GM12878 (cell line): ENCODE results near the gene CDC45. TPM values are rescaled to one million over a fixed set of nuclear protein-coding genes. Genes with fewer than 3 reads are reported as not detected.

ENCODE experiments used
- ATAC-seq: fragments of 200-7000 bp; cut with Tn5 transposase; 3 replicates; pipeline ENCODE4 v1.9.1; 2020; ENCODE audit warnings: mild to moderate bottlenecking, moderate library complexity
- BruUV-seq: library from RNA; stranded (reverse); fragments of 400-500 nt; replicated peaks from 2 replicates; lab custom pipeline; 2021; lab: Mats Ljungman, UMichigan
- CTCF ChIA-PET: fragments of 300-600 bp; sonication (Branson Sonifier 250); formaldehyde crosslinking; extraction: SDS; loops from one replicate; lab custom pipeline; 2021; ENCODE audit warnings: inconsistent platforms; lab: Yijun Ruan, JAX
- POLR2A ChIA-PET: fragments of 350-600 bp; formaldehyde crosslinking; extraction: SDS; loops from one replicate; lab custom pipeline; 2021; ENCODE audit warnings: inconsistent platforms; lab: Charles Lee
- RAD21 ChIA-PET: fragments of 300-600 bp; sonication (Branson Sonifier 250); formaldehyde crosslinking; loops from one replicate; lab custom pipeline; 2023; ENCODE audit warnings: antibody characterized with exemption; ENCODE audit not compliant: unreplicated experiment; lab: Charles Lee
- SMC1A ChIA-PET: fragments of 300-600 bp; sonication (Branson Sonifier 250); formaldehyde crosslinking; loops from one replicate; lab custom pipeline; 2023; ENCODE audit not compliant: unreplicated experiment, uncharacterized antibody; lab: Charles Lee
- DNase-seq: peaks from one replicate; pipeline ENCODE4 v3.0.0-alpha.2; 2011; ENCODE audit warnings: low read depth, low spot score
- FAIRE-seq: peaks from 3 replicates; lab custom pipeline; 2011; peaks lifted over from hg19 to GRCh38; lab: Jason Lieb, UNC
- H2AFZ ChIP-seq: 2 replicates; pipeline ENCODE4 v1.6.0; 2011; ENCODE audit warnings: low read depth, low read length, control low read depth; ENCODE audit not compliant: control insufficient read depth
- H3K27ac ChIP-seq: 2 replicates; pipeline ENCODE4 v1.5.1; 2011; ENCODE audit warnings: control low read depth; ENCODE audit not compliant: control insufficient read depth, insufficient read depth
- H3K27me3 ChIP-seq, 2 experiments: replicated peaks in 1 of 2; 2 replicates each; pipeline versions ENCODE4 v1.6.0 to v1.6.1; 2011; ENCODE audit warnings: low read length in 1 of 2; ENCODE audit not compliant: control insufficient read depth in 2 of 2, insufficient read depth in 2 of 2
- H3K36me3 ChIP-seq, 2 experiments: 2 replicates each; pipeline ENCODE4 v1.5.1; 2011; ENCODE audit warnings: low read length in 1 of 2; ENCODE audit not compliant: control insufficient read depth in 2 of 2, insufficient read depth in 2 of 2
- H3K4me1 ChIP-seq: 2 replicates; pipeline ENCODE4 v1.6.1; 2011; ENCODE audit warnings: mild to moderate bottlenecking, low read length, moderate library complexity, mixed read lengths; ENCODE audit not compliant: control insufficient read depth, insufficient read depth
- H3K4me2 ChIP-seq: 2 replicates; pipeline ENCODE4 v1.6.0; 2011; ENCODE audit warnings: control low read depth; ENCODE audit not compliant: control insufficient read depth, insufficient read depth
- H3K4me3 ChIP-seq: fragments of 200-600 bp; sonication (generic); 2 replicates; pipeline ENCODE4 v1.5.1; 2016
- H3K79me2 ChIP-seq: 2 replicates; pipeline ENCODE4 v1.6.0; 2011; ENCODE audit warnings: low read length; ENCODE audit not compliant: control insufficient read depth, insufficient read depth
- H3K9ac ChIP-seq: 2 replicates; pipeline ENCODE4 v1.8.0; 2011; ENCODE audit warnings: low read length, control low read depth, mixed read lengths; ENCODE audit not compliant: control insufficient read depth, insufficient read depth
- H3K9me3 ChIP-seq: replicated peaks from 3 replicates; pipeline ENCODE4 v1.5.1; 2011; ENCODE audit warnings: mild to moderate bottlenecking, low read length; ENCODE audit not compliant: control insufficient read depth, insufficient read depth
- H4K20me1 ChIP-seq: 2 replicates; pipeline ENCODE4 v1.6.0; 2011; ENCODE audit not compliant: control insufficient read depth, insufficient read depth
- CHD4 ChIP-seq: fragments of 200-600 bp; sonication (generic); IDR thresholded peaks from 2 replicates; pipeline ENCODE4 v1.6.1; 2016; ENCODE audit warnings: mild to moderate bottlenecking
- E2F8 ChIP-seq: fragments of 450-650 bp; IDR thresholded peaks from 2 replicates; pipeline ENCODE4 v1.6.1; 2018; ENCODE audit warnings: mild to moderate bottlenecking, low read depth, moderate library complexity; ENCODE audit not compliant: partially characterized antibody
- GABPA ChIP-seq: IDR thresholded peaks from 2 replicates; pipeline ENCODE4 v1.6.1; 2014; ENCODE audit warnings: antibody characterized with exemption, low read depth, mild to moderate bottlenecking, inconsistent platforms
- HDAC2 ChIP-seq: fragments of 200-600 bp; sonication (generic); IDR thresholded peaks from 2 replicates; pipeline ENCODE4 v1.6.1; 2017
- HDGF ChIP-seq: fragments of 450-650 bp; IDR thresholded peaks from 2 replicates; pipeline ENCODE4 v1.6.1; 2016; ENCODE audit warnings: antibody characterized with exemption
- MEF2A ChIP-seq: IDR thresholded peaks from 2 replicates; pipeline ENCODE4 v1.6.1; 2011; ENCODE audit warnings: low read depth, mild to moderate bottlenecking, low read length, moderate library complexity; ENCODE audit not compliant: insufficient read depth
- NKRF ChIP-seq: fragments of 450-650 bp; conservative IDR thresholded peaks from 2 replicates; pipeline ENCODE4 v1.6.1; 2017; ENCODE audit warnings: mild to moderate bottlenecking, moderate library complexity
- PAX8 ChIP-seq: fragments of 450-650 bp; IDR thresholded peaks from 2 replicates; pipeline ENCODE4 v1.6.1; 2017; ENCODE audit warnings: mild to moderate bottlenecking, moderate library complexity
- SMAD1 ChIP-seq: fragments of 450-650 bp; IDR thresholded peaks from 2 replicates; pipeline ENCODE4 v1.6.1; 2018; ENCODE audit warnings: mild to moderate bottlenecking, low read depth; ENCODE audit not compliant: partially characterized antibody
- SREBF1 ChIP-seq: IDR thresholded peaks from 2 replicates; pipeline ENCODE4 v1.6.1; 2012; ENCODE audit warnings: mild to moderate bottlenecking, low read length
- TCF12 ChIP-seq: IDR thresholded peaks from 2 replicates; pipeline ENCODE4 v1.6.1; 2011; ENCODE audit warnings: low read depth, mild to moderate bottlenecking, low read length
- ZNF207 ChIP-seq: fragments of 450-650 bp; IDR thresholded peaks from 2 replicates; pipeline ENCODE4 v1.6.1; 2014; ENCODE audit warnings: antibody characterized with exemption, mild to moderate bottlenecking, borderline replicate concordance
- ZNF217 ChIP-seq: fragments of 450-650 bp; IDR thresholded peaks from 2 replicates; pipeline ENCODE4 v1.6.1; 2017; ENCODE audit warnings: antibody characterized with exemption, mild to moderate bottlenecking
- WGBS: methylation state at CpG from one replicate; pipeline ENCODE4 v1.1.6; 2016; ENCODE audit warnings: low lambda C conversion rate; ENCODE audit not compliant: insufficient replicate concordance, insufficient coverage; ENCODE audit errors: missing lambda C conversion rate; 5-methylcytosine and 5-hydroxymethylcytosine counted together
- in situ Hi-C: fragments of 300-500 bp; cut with MboI; formaldehyde crosslinking; loops from 9 replicates; pipeline ENCODE4 v1.14.3; 2018; ENCODE audit warnings: mixed read lengths
- intact Hi-C: fragments of 100-400 bp; cut with micrococcal nuclease; formaldehyde crosslinking; loops from one replicate; pipeline ENCODE4 v1.14.2; 2022; ENCODE audit not compliant: unreplicated experiment
- polyA plus RNA-seq, 11 experiments: library from polyadenylated mRNA; depleted of rRNA in 4 of 11; unstranded in 6 of 11; stranded (reverse) in 5 of 11; fragments of >200 nt; fragmentation: Nextera tagmentation in 4 of 11; fragmentation: Illumina TruSeq in 1 of 11; extraction: Ambion mirVana in 4 of 11; extraction: Trizol in 1 of 11; gene quantifications; 1 replicate in 1 of 11; 2 replicates in 10 of 11; pipeline versions ENCODE4 v1.2.1 to v1.2.3, GENCODE V29; 2011 to 2016; ENCODE audit warnings: inconsistent platforms in 2 of 11, missing spikeins in 2 of 11, low read depth in 1 of 11
- total RNA-seq, 4 experiments: library from RNA; depleted of rRNA in 3 of 4; stranded (reverse); fragments of >200 nt in 3 of 4; fragmentation: Illumina TruSeq in 1 of 4; extraction: Trizol in 1 of 4; gene quantifications; 2 replicates each; pipeline versions ENCODE4 v1.2.1 to v1.2.3, GENCODE V29; 2013 to 2021
- TF ChIP-seq, protein P1 (sequence below): fragments of 450-650 bp; IDR thresholded peaks from 2 replicates; pipeline ENCODE4 v1.6.1; 2016; ENCODE audit warnings: mild to moderate bottlenecking
- TF ChIP-seq, protein P2 (sequence below): fragments of 450-650 bp; IDR thresholded peaks from 2 replicates; pipeline ENCODE4 v1.6.1; 2016; ENCODE audit warnings: mild to moderate bottlenecking, moderate library complexity, borderline replicate concordance

Gene CDC45
- total and polyA plus RNA-seq, 10 of the 15 experiments (the other 5 are each of a cell fraction or from before 2014, with no cell fraction given): 40.8 to 88.5 (median 54.2) TPM

- peaks cover 15 to 25% of the 10 kb centered on the region in 2 experiments; a peak in 3 of 4 replicates for H3K36me3 ChIP-seq
- DNase-seq (no peak), ATAC-seq (no peak), FAIRE-seq (no peak)
- ChIA-PET POLR2A (no interaction called here), SMC1A (interaction anchor here (1.4 kb wide), 1 partner anchor 131 kb away, joined by 3 read pairs; no protein-coding TSS in a partner anchor), CTCF (no interaction called here), RAD21 (no interaction called here)
- no peaks in the 10 kb centered on the region for H3K79me2 ChIP-seq
- H3K27me3 ChIP-seq: no peaks in the 10 kb centered on the region
- no peak overlapping the region for H2AFZ ChIP-seq
- BruUV-seq: no TSS peak
- no peak overlapping the region for H3K27ac ChIP-seq
- no peaks in the 10 kb centered on the region for H3K4me1 ChIP-seq
- WGBS: 97% methylated on average over 3 of the region's 3 CpGs
- H3K4me2 ChIP-seq: no peak overlapping the region
- H3K9ac ChIP-seq: no peak overlapping the region
- in situ Hi-C loops: no loop called here
- no peaks in the 10 kb centered on the region for H4K20me1 ChIP-seq
- intact Hi-C loops: no loop called here
- no peak overlapping the region for H3K4me3 ChIP-seq
- H3K9me3 ChIP-seq: no peaks in the 10 kb centered on the region
- TF ChIP-seq, protein P1, sequence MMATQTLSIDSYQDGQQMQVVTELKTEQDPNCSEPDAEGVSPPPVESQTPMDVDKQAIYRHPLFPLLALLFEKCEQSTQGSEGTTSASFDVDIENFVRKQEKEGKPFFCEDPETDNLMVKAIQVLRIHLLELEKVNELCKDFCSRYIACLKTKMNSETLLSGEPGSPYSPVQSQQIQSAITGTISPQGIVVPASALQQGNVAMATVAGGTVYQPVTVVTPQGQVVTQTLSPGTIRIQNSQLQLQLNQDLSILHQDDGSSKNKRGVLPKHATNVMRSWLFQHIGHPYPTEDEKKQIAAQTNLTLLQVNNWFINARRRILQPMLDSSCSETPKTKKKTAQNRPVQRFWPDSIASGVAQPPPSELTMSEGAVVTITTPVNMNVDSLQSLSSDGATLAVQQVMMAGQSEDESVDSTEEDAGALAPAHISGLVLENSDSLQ: no peak
- TF ChIP-seq, protein P2, sequence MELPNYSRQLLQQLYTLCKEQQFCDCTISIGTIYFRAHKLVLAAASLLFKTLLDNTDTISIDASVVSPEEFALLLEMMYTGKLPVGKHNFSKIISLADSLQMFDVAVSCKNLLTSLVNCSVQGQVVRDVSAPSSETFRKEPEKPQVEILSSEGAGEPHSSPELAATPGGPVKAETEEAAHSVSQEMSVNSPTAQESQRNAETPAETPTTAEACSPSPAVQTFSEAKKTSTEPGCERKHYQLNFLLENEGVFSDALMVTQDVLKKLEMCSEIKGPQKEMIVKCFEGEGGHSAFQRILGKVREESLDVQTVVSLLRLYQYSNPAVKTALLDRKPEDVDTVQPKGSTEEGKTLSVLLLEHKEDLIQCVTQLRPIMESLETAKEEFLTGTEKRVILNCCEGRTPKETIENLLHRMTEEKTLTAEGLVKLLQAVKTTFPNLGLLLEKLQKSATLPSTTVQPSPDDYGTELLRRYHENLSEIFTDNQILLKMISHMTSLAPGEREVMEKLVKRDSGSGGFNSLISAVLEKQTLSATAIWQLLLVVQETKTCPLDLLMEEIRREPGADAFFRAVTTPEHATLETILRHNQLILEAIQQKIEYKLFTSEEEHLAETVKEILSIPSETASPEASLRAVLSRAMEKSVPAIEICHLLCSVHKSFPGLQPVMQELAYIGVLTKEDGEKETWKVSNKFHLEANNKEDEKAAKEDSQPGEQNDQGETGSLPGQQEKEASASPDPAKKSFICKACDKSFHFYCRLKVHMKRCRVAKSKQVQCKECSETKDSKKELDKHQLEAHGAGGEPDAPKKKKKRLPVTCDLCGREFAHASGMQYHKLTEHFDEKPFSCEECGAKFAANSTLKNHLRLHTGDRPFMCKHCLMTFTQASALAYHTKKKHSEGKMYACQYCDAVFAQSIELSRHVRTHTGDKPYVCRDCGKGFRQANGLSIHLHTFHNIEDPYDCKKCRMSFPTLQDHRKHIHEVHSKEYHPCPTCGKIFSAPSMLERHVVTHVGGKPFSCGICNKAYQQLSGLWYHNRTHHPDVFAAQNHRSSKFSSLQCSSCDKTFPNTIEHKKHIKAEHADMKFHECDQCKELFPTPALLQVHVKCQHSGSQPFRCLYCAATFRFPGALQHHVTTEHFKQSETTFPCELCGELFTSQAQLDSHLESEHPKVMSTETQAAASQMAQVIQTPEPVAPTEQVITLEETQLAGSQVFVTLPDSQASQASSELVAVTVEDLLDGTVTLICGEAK: no peak
- TF ChIP-seq PAX8 (no peak), HDGF (no peak), MEF2A (no peak), HDAC2 (no peak), ZNF217 (no peak), E2F8 (no peak), TCF12 (no peak), CHD4 (no peak), GABPA (no peak), NKRF (no peak), SMAD1 (no peak), ZNF207 (no peak), SREBF1 (no peak)
Observed at GRCh38 chr22:19498866-19499190, 19.1 kb downstream of the CDC45 start.
